IPS DF 4.7 (cell line): ENCODE measurements around the gene CNPY4.

Experiments used
- DNase-seq: peaks from one replicate; pipeline ENCODE4 v3.0.0-alpha.2; 2013; ENCODE audit warnings: low spot score; ENCODE audit errors: extremely low read depth

CNPY4 gene

GRCh38 chr7:100119072-100119969 is at the start of gene CNPY4, which contains the start of gene TAF6:
Gene CNPY4 (plus strand): TSS chr7:100119634. CDS start chr7:100119745, 111 bp downstream.
Gene TAF6 (minus strand): TSS chr7:100119358. CDS start chr7:100114209, 5,149 bp downstream.
- DNase-seq = no peak

GRCh38 chr7:100069991-100070390 is 49.4 kb upstream of the CNPY4 start:
- DNase-seq = no peak

- no peak for DNase-seq
Observed at GRCh38 chr7:100071018-100071723, 48.3 kb upstream of the CNPY4 start.

GRCh38 chr7:100072462-100072861 is 47.0 kb upstream of the CNPY4 start:
- DNase-seq = no peak

GRCh38 chr7:100074841-100075240 is 44.6 kb upstream of the CNPY4 start:
- no peak for DNase-seq

DNA sequence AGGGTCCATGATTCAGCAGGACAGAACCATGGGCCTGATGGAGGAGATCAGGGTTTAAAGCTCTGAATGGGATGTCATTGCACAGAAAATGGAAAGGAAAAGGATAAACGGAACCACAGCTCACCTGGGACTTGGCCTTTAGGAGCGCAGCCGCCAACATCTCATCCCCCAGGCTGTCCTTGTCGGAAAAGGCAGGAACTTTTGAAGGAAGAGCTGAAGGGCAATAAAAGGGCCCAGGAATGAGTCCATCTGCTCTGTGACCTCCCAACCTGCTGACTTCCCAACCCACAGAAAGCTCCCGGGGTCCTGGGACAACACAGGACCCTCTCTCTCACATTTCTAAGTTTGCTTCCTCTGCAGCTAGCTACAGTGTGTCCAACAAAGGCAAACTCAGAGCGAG is 44.0 kb upstream of the CNPY4 start:
- no peak for DNase-seq

GRCh38 chr7:100077205-100077604 is 42.2 kb upstream of the CNPY4 start:
- no peak for DNase-seq

GRCh38 chr7:100079024-100079560 is 40.3 kb upstream of the CNPY4 start:
- DNase-seq = no peak

GRCh38 chr7:100080907-100081534 is 38.4 kb upstream of the CNPY4 start:
- DNase-seq = no peak

GRCh38 chr7:100081535-100082102 is 37.8 kb upstream of the CNPY4 start, which contains the start of gene ZNF3:
Gene ZNF3 (minus strand): TSS chr7:100081723. CDS start chr7:100077357, 4,366 bp downstream.
- peak; percentile 97 for DNase-seq

DNA sequence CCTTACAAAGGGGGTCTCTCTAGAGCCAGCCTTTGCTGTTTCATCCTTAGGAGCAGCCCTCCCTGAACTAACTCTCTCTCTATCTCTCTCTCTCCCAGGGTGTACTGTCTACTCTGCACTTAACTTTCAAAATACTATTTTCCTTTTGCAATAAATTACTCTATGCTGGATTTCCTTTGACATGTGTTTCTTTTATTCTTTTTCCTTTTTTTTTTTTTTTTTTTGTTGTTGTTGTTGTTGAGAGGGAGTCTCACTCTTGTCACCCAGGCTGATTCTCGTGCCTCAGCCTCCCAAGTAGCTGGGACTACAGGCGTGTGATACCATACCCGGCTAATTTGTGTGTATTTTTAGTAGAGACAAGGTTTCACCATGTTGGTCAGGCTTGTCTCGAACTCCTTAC is 36.5 kb upstream of the CNPY4 start:
- DNase-seq = no peak

DNA sequence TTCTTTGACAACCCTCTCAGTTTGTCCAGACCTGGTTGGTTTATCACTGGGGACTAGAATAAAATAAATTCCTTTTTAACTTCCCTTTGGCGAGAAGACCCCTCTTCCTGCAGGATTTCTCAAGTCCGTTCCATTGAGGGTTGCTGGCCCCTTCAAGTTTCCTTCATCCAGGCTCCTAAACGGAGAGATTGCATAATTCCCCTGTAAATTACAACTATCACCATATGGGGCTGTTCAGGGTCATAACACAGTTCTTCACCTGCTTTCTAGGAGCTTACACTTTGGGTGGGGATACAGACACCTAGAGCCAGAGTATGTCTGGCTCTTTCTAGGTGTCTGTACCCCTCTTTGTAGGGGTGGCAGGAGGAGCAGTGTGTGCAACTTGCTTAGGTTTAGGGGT is 33.9 kb upstream of the CNPY4 start:
- no peak for DNase-seq

DNA sequence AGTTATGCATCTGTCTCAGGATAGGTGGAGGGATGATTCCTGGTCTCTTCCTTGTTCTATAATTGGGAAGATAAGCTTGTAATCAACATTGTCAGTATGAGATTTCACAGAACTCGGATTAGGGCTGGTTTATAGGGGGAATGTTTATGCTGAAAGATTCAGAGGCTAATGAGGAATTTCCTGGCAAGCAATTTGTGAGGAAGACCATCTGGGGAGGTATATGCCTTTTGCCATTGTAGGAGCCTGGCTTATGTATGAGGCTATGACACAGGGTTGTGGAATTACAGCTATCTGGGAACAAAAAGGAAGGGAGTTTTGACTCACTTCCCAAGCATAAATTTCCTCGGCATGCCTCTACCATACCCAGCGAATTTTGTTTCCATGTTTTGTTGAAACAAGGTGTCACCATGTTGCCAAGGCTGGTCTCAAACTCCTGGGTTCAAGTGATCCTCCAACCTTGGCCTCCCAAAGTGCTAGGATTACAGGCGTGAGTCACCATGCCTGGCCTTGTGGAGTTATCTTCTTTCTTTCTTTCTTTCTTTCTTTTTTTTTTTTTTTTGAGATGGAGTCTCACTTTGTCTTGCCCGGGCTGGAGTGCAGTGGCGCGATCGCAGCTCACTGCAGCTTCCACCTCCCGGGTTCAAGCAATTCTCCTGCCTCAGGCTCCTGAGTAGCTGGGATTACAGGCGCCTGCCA is 32.2 kb upstream of the CNPY4 start:
- no peak for DNase-seq

- DNase-seq = no peak
Observed at GRCh38 chr7:100088095-100088620, 31.3 kb upstream of the CNPY4 start.

DNA sequence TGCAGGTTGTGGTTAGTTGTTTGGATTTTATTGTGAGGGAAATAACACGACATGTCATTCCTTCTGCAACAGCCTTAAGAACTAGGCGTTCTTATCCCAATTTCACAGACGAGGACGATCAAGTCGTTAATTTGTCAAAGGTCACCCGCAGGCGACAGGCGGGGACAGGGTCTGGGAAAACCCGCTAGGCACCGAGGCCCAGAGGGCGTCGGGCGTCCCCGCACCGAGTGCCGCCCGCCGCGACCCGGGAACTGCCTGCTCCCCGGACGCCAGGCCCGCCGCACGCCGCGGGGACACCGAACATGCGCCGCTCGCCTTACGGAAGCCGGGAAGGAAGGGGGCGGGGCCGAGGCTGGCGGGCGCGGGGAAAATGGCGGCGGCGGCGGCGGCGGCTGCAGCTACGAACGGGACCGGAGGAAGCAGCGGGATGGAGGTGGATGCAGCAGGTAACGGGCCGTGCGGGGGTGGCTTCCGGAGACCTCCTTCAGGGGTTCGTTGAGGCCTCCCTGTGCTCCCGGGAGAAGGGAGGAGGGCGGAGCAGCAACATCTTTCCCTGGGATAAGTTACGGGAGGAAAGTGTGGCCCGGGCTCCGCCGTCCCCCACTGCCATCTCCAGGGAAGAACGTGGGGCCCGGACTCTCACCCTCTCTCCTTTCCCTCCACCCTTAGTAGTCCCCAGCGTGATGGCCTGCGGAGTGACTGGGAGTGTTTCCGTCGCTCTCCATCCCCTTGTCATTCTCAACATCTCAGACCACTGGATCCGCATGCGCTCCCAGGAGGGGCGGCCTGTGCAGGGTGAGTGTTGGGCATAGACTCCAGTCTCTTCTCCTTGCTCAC is 30.6 kb upstream of the CNPY4 start, which contains the start of gene COPS6:
Gene COPS6 (plus strand): TSS at position 349 of the 837 bp plus-strand sequence. CDS start 22 bp downstream, at position 371.
- no peak for DNase-seq

DNA sequence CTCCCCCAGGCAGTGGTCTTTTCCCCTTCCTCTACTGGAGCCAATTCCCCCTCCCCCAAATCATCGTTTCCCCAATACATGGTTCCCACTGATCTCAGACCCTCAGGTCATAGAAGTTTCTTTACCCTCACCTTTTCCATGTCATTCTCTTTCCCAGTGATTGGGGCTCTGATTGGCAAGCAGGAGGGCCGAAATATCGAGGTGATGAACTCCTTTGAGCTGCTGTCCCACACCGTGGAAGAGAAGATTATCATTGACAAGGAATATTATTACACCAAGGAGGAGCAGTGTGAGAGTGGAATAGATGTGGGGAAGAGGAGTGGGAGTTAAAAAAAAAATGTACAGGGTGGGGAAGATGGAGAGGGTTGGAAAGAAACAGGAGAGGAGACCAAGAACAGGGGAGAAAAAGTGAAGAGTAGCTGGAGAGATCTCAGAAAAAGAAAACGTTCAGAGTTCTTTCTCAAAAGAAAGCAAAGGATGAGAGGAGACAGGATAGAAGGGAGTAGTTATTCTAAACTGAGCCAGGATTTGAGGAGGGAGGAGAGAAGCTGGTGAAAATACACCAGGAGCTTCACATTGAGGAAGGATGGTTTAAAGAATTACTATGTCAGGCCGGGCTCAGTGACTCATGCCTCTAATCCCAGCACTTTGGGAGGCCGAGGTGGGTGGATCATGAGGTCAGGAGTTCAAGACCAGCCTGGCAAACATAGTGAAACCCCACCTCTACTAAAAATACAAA is 29.8 kb upstream of the CNPY4 start:
- no peak for DNase-seq

GRCh38 chr7:100090527-100091410 is 28.7 kb upstream of the CNPY4 start:
- DNase-seq = no peak
